ENCODE results near the gene ZNF710. TPM values are rescaled to one million over a fixed set of nuclear protein-coding genes. Genes with fewer than 3 reads are reported as not detected.

The ZNF710 gene
- total and polyA plus RNA-seq, 2 donors (not counting 3 experiments of a cell fraction or from before 2014, with no cell fraction given), result 8.9 to 32.4 TPM

DNA sequence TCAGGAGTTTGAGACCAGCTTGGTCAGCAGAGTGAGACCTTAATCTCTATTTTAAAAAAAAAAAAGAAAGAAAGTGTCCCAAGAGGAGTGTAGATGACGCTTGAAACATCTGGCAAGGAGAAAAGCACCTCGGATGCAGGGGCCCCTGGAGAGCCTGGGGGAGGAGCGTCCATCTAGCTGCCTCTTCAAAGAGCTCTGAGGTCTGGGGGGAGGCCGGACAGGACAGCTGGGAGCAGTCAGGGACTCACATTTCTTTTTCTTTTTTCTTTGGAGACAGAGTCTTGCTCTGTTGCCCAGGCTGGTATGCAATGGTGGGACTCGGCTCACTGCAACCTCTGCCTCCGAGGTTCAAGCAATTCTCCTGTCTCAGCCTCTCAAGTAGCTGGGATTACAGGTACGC is 104.4 kb downstream of the ZNF710 start:
- intact Hi-C loops (cut with micrococcal nuclease) (no loop called here), dilution Hi-C loops (cut with MboI; ENCODE audit: extremely low pct_ligation_motif_present, low sequenced_read_pairs) (no loop called here)
- TF ChIP-seq POLR2A (IDR thresholded peaks at IDR 0.05; ENCODE audit: low read depth, low read length), result no peak
- no peak for TF ChIP-seq EZH2 (IDR thresholded peaks at IDR 0.05; ENCODE audit: borderline replicate concordance, low read depth, low read length, severe bottlenecking)
- no peak for TF ChIP-seq POLR2AphosphoS5 (IDR thresholded peaks at IDR 0.05; ENCODE audit: insufficient read depth, low read depth, low read length)
- no peak for TF ChIP-seq JUN (IDR thresholded peaks at IDR 0.05; ENCODE audit: borderline replicate concordance, insufficient read depth, insufficient read length, low read depth)
- no peak for TF ChIP-seq MYC (IDR thresholded peaks at IDR 0.05; ENCODE audit: low read depth, low read length)
- Histone ChIP-seq H3K79me2 (ENCODE audit: control insufficient read depth, insufficient read depth, low read length) (peaks cover 10% of the 10 kb centered on the region), H3K4me2 (ENCODE audit: insufficient read depth, low read length) (no peak overlapping the region), H3K4me3 (replicated peaks in 1 of 3; ENCODE audit: insufficient read depth in 1 of 3, low read depth in 1 of 3, low read length in 3 of 3) (no peak overlapping the region), H4K20me1 (replicated peaks; ENCODE audit: control insufficient read depth, extremely low read depth, insufficient read depth, low read length) (no peaks in the 10 kb centered on the region), H2AFZ (ENCODE audit: low read depth, low read length) (no peak overlapping the region), H3K27ac (ENCODE audit: insufficient read depth, low read depth, low read length) (no peak overlapping the region), H3K36me3 (ENCODE audit: control insufficient read depth in 2 of 2, extremely low read depth in 1 of 2, insufficient read depth in 2 of 2, low read length in 2 of 2) (no peaks in the 10 kb centered on the region), H3K27me3 (ENCODE audit: control insufficient read depth in 2 of 2, insufficient read depth in 2 of 2, low read length in 2 of 2) (no peaks in the 10 kb centered on the region), H3K9me1 (replicated peaks; ENCODE audit: control insufficient read depth, extremely low read depth, insufficient read depth, low read length) (no peaks in the 10 kb centered on the region), H3K9ac (replicated peaks; ENCODE audit: extremely low read depth, insufficient read depth, low read length) (no peak overlapping the region), H3K4me1 (ENCODE audit: control insufficient read depth, extremely low read depth, insufficient read depth, low read length) (peaks cover 23% of the 10 kb centered on the region), H3K9me3 (replicated peaks; ENCODE audit: control insufficient read depth, insufficient read depth, low read length) (no peaks in the 10 kb centered on the region)
- POLR2A ChIA-PET, result no interaction called here
- no TSS peak for BruUV-seq (replicated peaks)
- CTCF ChIA-PET, result interaction anchor here (1.1 to 2.8 kb wide), 2 partner anchors 18 to 231 kb away, joined by 3 to 15 read pairs; no protein-coding TSS in a partner anchor
- DNase-seq (ENCODE audit: low read depth, low spot score), result no peak
- no peak for FAIRE-seq

DNA sequence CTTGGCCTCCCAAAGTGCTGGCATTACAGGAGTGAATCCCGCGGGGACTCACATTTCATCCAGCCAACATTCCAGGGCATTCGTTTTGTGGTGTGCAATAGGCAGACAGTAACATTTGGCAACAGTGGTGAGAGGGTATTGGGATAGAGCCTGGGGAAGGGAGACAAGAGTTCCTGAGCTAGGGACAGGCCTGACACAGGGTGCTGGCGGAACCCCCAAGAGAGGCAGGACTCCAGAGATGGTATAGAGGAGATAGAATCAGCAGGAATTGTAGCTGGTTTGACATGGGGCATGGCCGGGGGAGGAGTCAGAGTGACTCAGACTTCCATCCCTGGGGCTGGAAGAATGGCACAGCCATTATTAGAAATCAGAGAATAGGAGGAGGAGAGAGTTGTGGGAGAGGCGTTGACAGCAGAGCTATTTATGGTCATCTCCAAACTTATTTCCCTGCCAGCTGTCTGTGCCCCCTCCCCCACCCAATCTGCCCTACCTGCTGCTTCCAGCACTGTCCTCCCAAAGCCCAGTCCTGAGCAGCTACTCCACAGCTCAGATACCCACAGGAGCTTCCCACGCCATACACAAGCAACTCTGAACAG is 105.5 kb downstream of the ZNF710 start:
- no peaks in the 10 kb centered on the region for H3K9me1 ChIP-seq (replicated peaks; ENCODE audit: control insufficient read depth, extremely low read depth, insufficient read depth, low read length)
- FAIRE-seq (peak; percentile 88), DNase-seq (ENCODE audit: low read depth, low spot score) (peak; percentile 59)
- POLR2A ChIA-PET, result no interaction called here
- no peak overlapping the region for H3K9ac ChIP-seq (replicated peaks; ENCODE audit: extremely low read depth, insufficient read depth, low read length)
- BruUV-seq (replicated peaks), result no TSS peak
- intact Hi-C loops (cut with micrococcal nuclease), result loop anchor here (1.0 kb wide), 1 partner anchor 23 kb away; no protein-coding TSS in a partner anchor
- TF ChIP-seq JUN (IDR thresholded peaks at IDR 0.05; ENCODE audit: borderline replicate concordance, insufficient read depth, insufficient read length, low read depth), result peak; percentile 19
- peak; percentile 17 for TF ChIP-seq GATA2 (IDR thresholded peaks at IDR 0.05; ENCODE audit: insufficient read depth, insufficient read length, low read depth, low read length)
- TF ChIP-seq POLR2A (IDR thresholded peaks at IDR 0.05; ENCODE audit: low read depth, low read length), result no peak
- TF ChIP-seq, protein P1, sequence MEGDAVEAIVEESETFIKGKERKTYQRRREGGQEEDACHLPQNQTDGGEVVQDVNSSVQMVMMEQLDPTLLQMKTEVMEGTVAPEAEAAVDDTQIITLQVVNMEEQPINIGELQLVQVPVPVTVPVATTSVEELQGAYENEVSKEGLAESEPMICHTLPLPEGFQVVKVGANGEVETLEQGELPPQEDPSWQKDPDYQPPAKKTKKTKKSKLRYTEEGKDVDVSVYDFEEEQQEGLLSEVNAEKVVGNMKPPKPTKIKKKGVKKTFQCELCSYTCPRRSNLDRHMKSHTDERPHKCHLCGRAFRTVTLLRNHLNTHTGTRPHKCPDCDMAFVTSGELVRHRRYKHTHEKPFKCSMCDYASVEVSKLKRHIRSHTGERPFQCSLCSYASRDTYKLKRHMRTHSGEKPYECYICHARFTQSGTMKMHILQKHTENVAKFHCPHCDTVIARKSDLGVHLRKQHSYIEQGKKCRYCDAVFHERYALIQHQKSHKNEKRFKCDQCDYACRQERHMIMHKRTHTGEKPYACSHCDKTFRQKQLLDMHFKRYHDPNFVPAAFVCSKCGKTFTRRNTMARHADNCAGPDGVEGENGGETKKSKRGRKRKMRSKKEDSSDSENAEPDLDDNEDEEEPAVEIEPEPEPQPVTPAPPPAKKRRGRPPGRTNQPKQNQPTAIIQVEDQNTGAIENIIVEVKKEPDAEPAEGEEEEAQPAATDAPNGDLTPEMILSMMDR (IDR thresholded peaks at IDR 0.05; ENCODE audit: extremely low read depth in 1 of 2, insufficient read depth in 1 of 2, low read depth in 1 of 2, low read length in 2 of 2), result no peak
- TF ChIP-seq MYC (IDR thresholded peaks at IDR 0.05; ENCODE audit: low read depth, low read length), result no peak
- no peak for TF ChIP-seq EZH2 (IDR thresholded peaks at IDR 0.05; ENCODE audit: borderline replicate concordance, low read depth, low read length, severe bottlenecking)
- TF ChIP-seq FOS (IDR thresholded peaks at IDR 0.05; ENCODE audit: borderline replicate concordance, insufficient read depth, low read length), result peak; percentile 65
- no peak overlapping the region for H3K27ac ChIP-seq (ENCODE audit: insufficient read depth, low read depth, low read length)
- H3K79me2 ChIP-seq (ENCODE audit: control insufficient read depth, insufficient read depth, low read length), result peaks cover 2% of the 10 kb centered on the region
- H3K4me3 ChIP-seq (replicated peaks in 1 of 3; ENCODE audit: insufficient read depth in 1 of 3, low read depth in 1 of 3, low read length in 3 of 3), result no peak overlapping the region
- no peaks in the 10 kb centered on the region for H3K36me3 ChIP-seq (ENCODE audit: control insufficient read depth in 2 of 2, extremely low read depth in 1 of 2, insufficient read depth in 2 of 2, low read length in 2 of 2)
- H3K9me3 ChIP-seq (replicated peaks; ENCODE audit: control insufficient read depth, insufficient read depth, low read length), result no peaks in the 10 kb centered on the region
- H2AFZ ChIP-seq (ENCODE audit: low read depth, low read length), result peak overlapping the region; percentile 65
- dilution Hi-C loops (cut with MboI; ENCODE audit: extremely low pct_ligation_motif_present, low sequenced_read_pairs), result no loop called here
- H4K20me1 ChIP-seq (replicated peaks; ENCODE audit: control insufficient read depth, extremely low read depth, insufficient read depth, low read length), result no peaks in the 10 kb centered on the region
- CTCF ChIA-PET, result interaction anchor here (1.1 to 2.8 kb wide), 2 partner anchors 19 to 115 kb away, joined by 4 to 15 read pairs; no protein-coding TSS in a partner anchor
- no peaks in the 10 kb centered on the region for H3K27me3 ChIP-seq (ENCODE audit: control insufficient read depth in 2 of 2, insufficient read depth in 2 of 2, low read length in 2 of 2)
- H3K4me2 ChIP-seq (ENCODE audit: insufficient read depth, low read length), result no peak overlapping the region
- peaks cover 12% of the 10 kb centered on the region for H3K4me1 ChIP-seq (ENCODE audit: control insufficient read depth, extremely low read depth, insufficient read depth, low read length)
